Measurements from ENCODE around the gene DLGAP4. TPM values are rescaled to one million over a fixed set of nuclear protein-coding genes. Genes with fewer than 3 reads are reported as not detected.
A peak's percentile ranks its signal among the peaks of the same experiment; 100 is the strongest.

The DLGAP4 gene
- polyA plus RNA-seq, 2 of the 4 experiments (the other 2 are of a cell fraction), result 11.9 to 36.7 TPM

DNA sequence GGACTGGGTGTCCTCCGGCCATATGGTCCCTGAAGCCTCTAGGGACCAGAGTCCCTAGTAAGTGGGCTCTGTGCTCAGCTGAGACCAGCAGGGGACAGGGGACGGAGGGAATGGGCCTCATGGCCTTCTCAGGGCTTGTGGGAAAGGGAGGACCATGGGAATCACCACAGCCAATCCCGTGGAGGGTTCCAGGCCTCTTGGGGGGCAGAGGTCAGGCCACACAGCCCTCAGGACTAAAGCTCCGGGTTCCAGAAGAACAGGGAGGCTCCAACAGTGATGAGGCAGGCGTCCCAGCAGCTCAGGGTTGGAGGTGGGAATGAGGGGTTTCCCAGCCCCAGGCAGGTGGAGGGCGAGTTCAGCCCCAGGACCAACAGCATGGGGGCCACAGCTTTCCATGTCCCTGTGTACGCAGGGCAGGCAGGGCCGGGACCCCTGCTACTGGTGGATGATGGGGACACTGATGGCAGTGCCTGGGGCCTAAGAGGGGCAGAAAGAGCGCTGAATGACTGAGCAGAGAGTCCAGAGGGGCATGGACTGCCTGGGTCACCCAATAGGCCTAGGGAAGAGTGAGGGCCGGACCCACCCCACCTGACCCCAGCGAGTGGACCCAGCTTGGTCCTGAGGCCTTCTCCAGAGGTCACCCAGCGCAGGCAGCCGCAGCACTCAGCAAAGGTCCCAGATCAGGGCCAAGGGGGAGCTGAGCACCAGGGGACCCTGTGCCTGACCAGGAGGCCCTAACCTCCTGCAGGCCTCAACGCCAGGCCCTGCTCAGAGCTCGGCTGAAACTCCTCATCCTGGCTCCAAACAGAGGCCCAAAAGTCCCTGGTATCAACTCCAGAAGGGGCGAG lies 244.0 kb downstream of the DLGAP4 start:
- Histone ChIP-seq H3K4me1 (no peaks in the 10 kb centered on the region), H3K4me3 (no peak overlapping the region), H3K4me2 (no peak overlapping the region), H3K27ac (no peak overlapping the region), H3K9me3 (no peaks in the 10 kb centered on the region)
- ATAC-seq (peak in 1 of 2 experiments; percentile 15; a peak in 2 of 6 replicates), FAIRE-seq (no peak), DNase-seq (ENCODE audit: low read depth in 1 of 2, low spot score in 1 of 2) (no peak)
- CTCF ChIA-PET, result interaction anchor here (1.1 to 2.1 kb wide), 4 partner anchors 9 to 127 kb away, joined by 3 to 6 read pairs (median 4); partner anchors contain the start of genes MYL9 and RAB5IF
- POLR2A ChIA-PET, result no interaction called here
- WGBS (ENCODE audit: missing lambda C conversion rate), result 75% methylated on average over 10 of the region's 16 CpGs
- TF ChIP-seq MAZ (IDR thresholded peaks at IDR 0.05; ENCODE audit: borderline replicate concordance, low read depth, low read length) (no peak), RFX5 (IDR thresholded peaks at IDR 0.05) (no peak), KDM5A (IDR thresholded peaks at IDR 0.05) (no peak), ZFP36 (IDR thresholded peaks at IDR 0.05; ENCODE audit: borderline replicate concordance, partially characterized antibody) (no peak), FOSL2 (IDR thresholded peaks at IDR 0.05) (no peak), FOSL2 (CRISPR knock-in tag; IDR thresholded peaks at IDR 0.05) (no peak), HOXB13 (CRISPR knock-in tag; IDR thresholded peaks at IDR 0.05; ENCODE audit: low read depth) (no peak), CHD2 (IDR thresholded peaks at IDR 0.05; ENCODE audit: low read length, partially characterized antibody) (no peak), EHMT2 (IDR thresholded peaks at IDR 0.05; ENCODE audit: low read depth) (no peak), CHD4 (IDR thresholded peaks at IDR 0.05; ENCODE audit: borderline replicate concordance) (no peak), JUNB (IDR thresholded peaks at IDR 0.05) (no peak), GATA3 (IDR thresholded peaks at IDR 0.05; ENCODE audit: borderline replicate concordance) (no peak), HOXB5 (CRISPR knock-in tag; IDR thresholded peaks at IDR 0.05) (no peak), SMC3 (IDR thresholded peaks at IDR 0.05) (no peak), RAD21 (conservative IDR thresholded peaks at IDR 0.05 in 1 of 2, IDR thresholded peaks at IDR 0.05 in 1 of 2) (no peak), FOSB (CRISPR knock-in tag; IDR thresholded peaks at IDR 0.05) (no peak), RNF2 (IDR thresholded peaks at IDR 0.05; ENCODE audit: borderline replicate concordance, low read depth) (no peak), CEBPB (IDR thresholded peaks at IDR 0.05) (no peak)
- TF ChIP-seq, protein P1, sequence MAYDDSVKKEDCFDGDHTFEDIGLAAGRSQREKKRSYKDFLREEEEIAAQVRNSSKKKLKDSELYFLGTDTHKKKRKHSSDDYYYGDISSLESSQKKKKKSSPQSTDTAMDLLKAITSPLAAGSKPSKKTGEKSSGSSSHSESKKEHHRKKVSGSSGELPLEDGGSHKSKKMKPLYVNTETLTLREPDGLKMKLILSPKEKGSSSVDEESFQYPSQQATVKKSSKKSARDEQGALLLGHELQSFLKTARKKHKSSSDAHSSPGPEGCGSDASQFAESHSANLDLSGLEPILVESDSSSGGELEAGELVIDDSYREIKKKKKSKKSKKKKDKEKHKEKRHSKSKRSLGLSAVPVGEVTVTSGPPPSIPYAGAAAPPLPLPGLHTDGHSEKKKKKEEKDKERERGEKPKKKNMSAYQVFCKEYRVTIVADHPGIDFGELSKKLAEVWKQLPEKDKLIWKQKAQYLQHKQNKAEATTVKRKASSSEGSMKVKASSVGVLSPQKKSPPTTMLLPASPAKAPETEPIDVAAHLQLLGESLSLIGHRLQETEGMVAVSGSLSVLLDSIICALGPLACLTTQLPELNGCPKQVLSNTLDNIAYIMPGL (CRISPR knock-in tag; IDR thresholded peaks at IDR 0.05; ENCODE audit: borderline replicate concordance), result no peak

DNA sequence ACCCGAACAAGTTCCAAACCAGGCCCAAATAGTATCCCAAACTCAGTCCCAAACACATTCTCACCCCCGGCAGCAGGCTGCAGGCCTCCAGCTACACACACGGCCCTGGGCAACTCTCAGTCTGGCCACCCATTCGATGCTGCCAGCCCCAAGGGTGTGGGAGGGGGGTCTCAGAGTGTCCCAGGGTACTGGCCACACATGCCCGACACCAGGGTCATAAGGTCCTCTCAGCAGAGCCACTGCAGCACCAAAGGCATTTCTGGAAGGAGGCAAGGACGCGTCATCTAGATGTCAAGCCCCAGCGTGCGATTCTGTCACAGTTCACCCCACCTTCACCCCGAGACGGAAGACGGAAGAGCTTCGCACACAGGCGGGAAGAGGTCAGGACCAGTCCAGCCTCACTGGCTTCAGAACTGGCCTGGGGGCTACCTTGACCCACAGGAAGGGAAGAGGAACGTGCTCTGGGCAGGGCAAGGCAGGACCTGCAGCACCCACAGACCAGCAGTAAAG lies 244.7 kb downstream of the DLGAP4 start:
- 75% methylated on average over 8 of the region's 15 CpGs for WGBS (ENCODE audit: missing lambda C conversion rate)
- peak in 1 of 2 experiments; percentile 14; a peak in 1 of 6 replicates for ATAC-seq
- no peak for FAIRE-seq
- Histone ChIP-seq H3K4me3 (no peak overlapping the region), H3K27ac (no peak overlapping the region), H3K4me2 (no peak overlapping the region), H3K9me3 (no peaks in the 10 kb centered on the region), H3K4me1 (no peaks in the 10 kb centered on the region)
- no peak for DNase-seq (ENCODE audit: low read depth in 1 of 2, low spot score in 1 of 2)
- ChIA-PET POLR2A (no interaction called here), CTCF (interaction anchor here (0.7 to 3.4 kb wide), 6 partner anchors 9 to 1111 kb away, joined by 3 to 21 read pairs (median 3); partner anchors contain the start of genes MYL9 and RAB5IF)
- TF ChIP-seq HDAC2 (IDR thresholded peaks at IDR 0.05) (no peak), FOSB (CRISPR knock-in tag; IDR thresholded peaks at IDR 0.05) (no peak), ZC3H11A (IDR thresholded peaks at IDR 0.05) (no peak), MAZ (IDR thresholded peaks at IDR 0.05; ENCODE audit: borderline replicate concordance, low read depth, low read length) (no peak), POLR2AphosphoS2 (conservative IDR thresholded peaks at IDR 0.05; ENCODE audit: low read length) (no peak), HOXA7 (CRISPR knock-in tag; IDR thresholded peaks at IDR 0.05) (no peak), NR3C1 (IDR thresholded peaks at IDR 0.05) (no peak), TP53 (CRISPR knock-in tag; IDR thresholded peaks at IDR 0.05) (no peak)
